Measurements from ENCODE around the gene SORCS2. TPM values are rescaled to one million over a fixed set of nuclear protein-coding genes. Genes with fewer than 3 reads are reported as not detected.

Gene SORCS2
- total RNA-seq, 1 donor from 2014 or later = 13.4 TPM

DNA sequence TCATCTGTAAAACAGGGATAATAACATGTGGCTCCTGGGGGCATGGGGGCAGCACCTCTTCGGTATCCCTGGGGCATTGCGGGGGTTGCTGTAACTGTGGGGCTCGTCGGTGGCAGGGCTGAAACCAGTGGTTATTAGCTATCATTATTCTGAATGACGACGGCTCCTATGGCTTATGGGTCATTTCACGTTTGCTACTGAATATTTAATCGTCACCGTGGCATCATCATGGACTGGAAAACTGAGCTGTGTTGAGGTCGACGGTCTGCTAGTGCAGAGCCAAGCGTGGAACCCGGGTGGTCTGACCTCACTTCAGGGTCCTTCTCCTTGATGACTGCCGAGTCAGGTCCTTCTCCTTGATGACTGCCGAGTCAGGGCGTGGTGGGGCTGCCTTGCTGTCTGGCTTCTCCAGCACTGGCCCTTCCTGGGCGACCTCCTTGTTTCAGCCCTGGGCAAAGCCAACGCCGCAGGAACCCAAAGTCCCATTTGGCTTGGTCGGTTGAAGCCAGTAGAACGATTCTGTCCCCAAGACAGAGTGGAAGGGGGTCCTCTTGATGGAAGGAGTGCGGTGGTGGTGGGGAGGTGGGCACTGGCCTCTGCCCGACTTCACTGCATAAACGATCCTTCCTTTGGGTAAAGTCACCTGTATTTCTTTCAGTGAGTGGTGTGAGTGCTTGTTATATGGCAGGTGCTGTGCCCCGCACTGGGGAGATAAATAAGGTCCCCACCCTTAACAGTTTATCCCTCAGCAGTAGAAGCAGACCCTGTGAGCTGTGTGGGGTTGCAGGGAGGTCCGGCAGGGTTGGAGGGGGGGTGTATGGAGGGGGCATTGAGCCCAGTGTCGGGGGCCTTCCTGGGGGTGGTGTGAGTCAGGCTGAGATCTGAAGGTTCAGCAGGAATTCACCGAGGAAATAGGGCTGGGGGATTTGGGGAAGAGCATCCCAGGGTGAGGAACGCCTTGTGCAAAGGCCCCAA, 201.6 kb downstream of the SORCS2 start:
- no peak for DNase-seq

- DNase-seq = no peak
These were observed 202.5 kb downstream of the SORCS2 start for GRCh38 chr4:7394681-7395451.

DNA sequence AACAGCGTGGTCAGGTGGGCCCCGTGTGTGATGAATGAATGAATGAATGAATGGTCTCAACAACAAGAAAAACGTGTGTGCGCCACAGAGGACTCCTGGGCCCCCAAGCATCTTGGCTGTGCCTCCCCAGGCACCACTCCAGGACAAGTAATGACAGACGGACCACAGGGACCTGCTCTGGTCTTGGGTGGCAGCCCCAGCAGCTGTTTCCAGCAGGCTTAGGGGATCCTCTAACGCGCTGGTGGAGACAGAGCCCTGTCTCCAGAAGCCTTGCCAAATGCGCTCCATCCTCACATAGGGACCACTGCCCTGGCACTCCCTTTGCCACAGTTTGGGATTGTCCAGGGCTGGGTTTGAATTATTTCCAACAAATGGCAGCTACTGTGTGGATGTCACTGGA, 203.3 kb downstream of the SORCS2 start:
- peak; percentile 81 for DNase-seq

GRCh38 chr4:7396186-7396910, 204.0 kb downstream of the SORCS2 start:
- no peak for DNase-seq

GRCh38 chr4:7397206-7398103, 205.1 kb downstream of the SORCS2 start:
- DNase-seq = no peak

DNA sequence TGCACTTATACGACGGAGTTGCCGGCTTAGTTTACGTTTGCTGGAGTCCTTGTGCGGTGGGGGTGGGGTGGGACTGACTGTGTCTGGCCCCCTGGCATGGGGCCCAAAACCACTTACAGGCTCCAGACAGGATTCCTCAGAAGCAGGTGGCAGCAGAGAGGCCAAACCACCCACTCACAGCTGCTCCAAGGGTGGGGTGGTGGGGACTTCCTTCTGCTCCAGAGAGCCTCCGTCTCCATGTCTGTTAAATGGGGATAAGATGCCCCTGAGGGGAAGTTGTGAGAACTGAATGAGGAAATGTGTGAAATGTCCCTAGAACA, 205.7 kb downstream of the SORCS2 start:
- DNase-seq = peak; percentile 97

GRCh38 chr4:7398788-7399439, 206.6 kb downstream of the SORCS2 start:
- no peak for DNase-seq

GRCh38 chr4:7399440-7400234, 207.3 kb downstream of the SORCS2 start:
- no peak for DNase-seq

GRCh38 chr4:7400671-7401298, 208.4 kb downstream of the SORCS2 start:
- no peak for DNase-seq

DNA sequence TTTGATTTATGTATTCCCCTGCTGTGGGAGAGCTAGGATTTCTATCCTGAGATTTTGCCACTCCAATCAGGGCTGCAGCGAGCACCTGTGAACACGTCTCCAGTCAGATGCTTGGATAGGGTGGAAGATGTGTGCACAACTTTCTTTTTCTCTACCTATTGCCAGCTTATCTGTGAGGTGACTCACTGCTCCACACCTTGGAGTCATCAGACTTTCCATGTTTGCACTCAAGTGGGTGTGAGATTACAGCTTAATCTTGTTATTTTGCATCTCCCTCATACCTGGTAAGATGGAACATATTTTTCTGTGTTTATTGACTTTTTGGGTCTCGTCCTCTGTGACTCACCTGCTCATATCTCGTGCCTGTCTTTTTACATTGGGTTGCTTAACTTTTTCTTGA, 210.2 kb downstream of the SORCS2 start:
- no peak for DNase-seq

DNA sequence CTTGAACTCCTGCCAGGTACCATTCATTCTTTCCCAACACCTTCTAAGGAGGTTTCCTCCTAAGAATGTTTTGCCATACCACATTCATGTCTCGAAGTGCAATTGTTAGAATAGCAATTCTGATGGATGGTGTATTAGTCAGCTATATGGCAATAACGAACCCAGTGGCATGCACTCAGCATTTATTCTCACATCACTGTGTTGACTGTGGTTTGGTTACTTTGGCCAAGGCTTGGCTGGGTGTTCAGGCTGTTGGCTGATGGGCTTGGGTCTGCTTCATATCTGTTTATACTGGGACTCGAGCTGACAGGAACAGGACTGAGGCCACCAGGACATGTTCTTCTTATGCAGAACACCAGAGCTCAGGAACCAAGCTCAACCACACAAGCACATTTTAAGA, 210.7 kb downstream of the SORCS2 start:
- DNase-seq = no peak

GRCh38 chr4:7408166-7408565, 215.8 kb downstream of the SORCS2 start:
- no peak for DNase-seq

GRCh38 chr4:7410446-7410845, 218.1 kb downstream of the SORCS2 start:
- DNase-seq = peak; percentile 89

- DNase-seq = no peak
These were observed 219.2 kb downstream of the SORCS2 start for GRCh38 chr4:7411491-7411890.

DNA sequence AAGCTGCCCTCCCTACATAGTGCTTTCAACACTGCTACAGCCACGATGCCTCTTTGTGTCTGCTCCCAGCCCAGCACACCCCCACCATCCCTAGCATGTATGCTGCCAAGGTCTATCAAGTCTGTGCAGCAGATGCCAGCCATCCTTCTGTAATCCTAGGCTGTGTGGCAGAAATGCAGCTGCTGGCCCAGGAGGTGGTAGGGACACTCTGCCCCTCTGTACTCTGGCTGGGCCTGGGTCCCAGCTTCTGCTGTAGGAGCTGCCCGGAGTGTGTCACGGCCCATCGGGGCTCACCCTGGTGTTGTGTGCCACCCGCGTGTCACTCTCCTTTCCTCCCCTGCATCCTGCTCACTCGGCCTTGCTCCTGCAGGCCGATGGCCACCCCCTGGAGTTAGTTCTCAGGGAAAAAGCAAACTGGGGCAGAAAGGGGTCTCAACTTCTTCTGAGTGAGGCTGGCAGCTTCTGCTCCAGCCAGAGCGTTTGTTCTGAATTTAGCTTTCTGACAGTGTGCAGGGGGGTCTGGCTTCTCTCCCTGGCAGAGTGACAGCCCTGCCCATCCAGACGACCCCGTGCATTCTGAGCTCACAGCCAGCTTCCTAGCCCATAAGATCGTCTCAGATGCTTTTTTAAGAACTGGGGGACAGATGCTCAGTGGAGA, 219.7 kb downstream of the SORCS2 start:
- peak; percentile 90 for DNase-seq

GRCh38 chr4:7412554-7412912, 220.2 kb downstream of the SORCS2 start:
- DNase-seq = no peak

GRCh38 chr4:7414046-7414445, 221.7 kb downstream of the SORCS2 start:
- DNase-seq = no peak

GRCh38 chr4:7414736-7415510, 222.6 kb downstream of the SORCS2 start:
- DNase-seq = no peak
